ENCODE data around the gene CDK16.

DNA sequence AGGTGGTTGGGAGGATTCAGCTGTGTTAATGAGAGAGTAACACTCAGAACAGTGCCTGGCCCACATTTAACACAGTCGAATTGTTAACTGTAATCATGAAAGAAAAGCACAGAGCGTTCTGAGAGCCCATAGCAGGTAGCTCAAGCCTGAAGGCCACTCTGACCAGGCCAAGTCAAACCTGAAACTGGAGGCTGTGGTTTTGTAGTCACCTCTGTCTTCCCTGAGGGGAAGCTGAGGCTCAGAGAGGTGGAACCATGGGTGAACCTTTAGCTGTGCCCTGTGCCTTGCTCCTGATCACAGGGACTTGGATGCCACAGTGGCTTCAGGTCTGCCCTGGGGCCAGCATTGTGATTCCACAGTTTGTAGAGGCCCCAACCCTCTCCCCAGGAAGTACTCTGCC, 41.4 kb upstream of the CDK16 start:
- TF ChIP-seq, protein P1, sequence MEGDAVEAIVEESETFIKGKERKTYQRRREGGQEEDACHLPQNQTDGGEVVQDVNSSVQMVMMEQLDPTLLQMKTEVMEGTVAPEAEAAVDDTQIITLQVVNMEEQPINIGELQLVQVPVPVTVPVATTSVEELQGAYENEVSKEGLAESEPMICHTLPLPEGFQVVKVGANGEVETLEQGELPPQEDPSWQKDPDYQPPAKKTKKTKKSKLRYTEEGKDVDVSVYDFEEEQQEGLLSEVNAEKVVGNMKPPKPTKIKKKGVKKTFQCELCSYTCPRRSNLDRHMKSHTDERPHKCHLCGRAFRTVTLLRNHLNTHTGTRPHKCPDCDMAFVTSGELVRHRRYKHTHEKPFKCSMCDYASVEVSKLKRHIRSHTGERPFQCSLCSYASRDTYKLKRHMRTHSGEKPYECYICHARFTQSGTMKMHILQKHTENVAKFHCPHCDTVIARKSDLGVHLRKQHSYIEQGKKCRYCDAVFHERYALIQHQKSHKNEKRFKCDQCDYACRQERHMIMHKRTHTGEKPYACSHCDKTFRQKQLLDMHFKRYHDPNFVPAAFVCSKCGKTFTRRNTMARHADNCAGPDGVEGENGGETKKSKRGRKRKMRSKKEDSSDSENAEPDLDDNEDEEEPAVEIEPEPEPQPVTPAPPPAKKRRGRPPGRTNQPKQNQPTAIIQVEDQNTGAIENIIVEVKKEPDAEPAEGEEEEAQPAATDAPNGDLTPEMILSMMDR (IDR thresholded peaks at IDR 0.05 in 8 of 11, conservative IDR thresholded peaks at IDR 0.05 in 3 of 11), result no peak
- TF ChIP-seq POLR2A (IDR thresholded peaks at IDR 0.05), result no peak
- no peak for TF ChIP-seq POLR2AphosphoS5 (IDR thresholded peaks at IDR 0.05)
